GM21717 (cell line): ENCODE data around the gene TRAPPC4.

Source experiments
- ATAC-seq: cut with Tn5 transposase; IDR thresholded peaks from one replicate; pipeline ENCODE4 v1.9.1; 2021; ENCODE audit warnings: mild to moderate bottlenecking, moderate library complexity; ENCODE audit not compliant: unreplicated experiment

TRAPPC4 gene

DNA sequence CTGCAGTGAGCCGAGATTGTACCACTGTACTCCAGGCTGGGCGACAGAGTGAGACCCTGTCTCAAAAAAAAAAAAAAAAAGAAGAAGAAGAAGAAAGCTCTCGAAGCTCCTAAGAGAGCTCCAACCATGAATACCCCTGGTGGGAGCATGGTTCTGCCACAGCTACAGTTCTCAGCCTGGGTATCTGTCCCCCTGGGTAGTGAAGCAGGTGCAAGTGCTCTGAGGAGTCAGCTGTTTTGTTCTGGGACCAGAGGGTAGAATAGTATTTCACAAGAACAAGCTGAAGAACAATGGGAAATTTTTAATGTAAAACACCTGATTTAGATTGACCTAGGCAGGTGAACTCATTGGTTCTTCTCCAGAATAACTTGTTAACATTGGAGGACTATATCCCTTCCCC lies 42.7 kb downstream of the TRAPPC4 start:
- no peak for ATAC-seq

- no peak for ATAC-seq
Observed at GRCh38 chr11:119062779-119063178, 44.2 kb downstream of the TRAPPC4 start.

GRCh38 chr11:119065369-119065768 lies 46.8 kb downstream of the TRAPPC4 start:
- ATAC-seq, result no peak

DNA sequence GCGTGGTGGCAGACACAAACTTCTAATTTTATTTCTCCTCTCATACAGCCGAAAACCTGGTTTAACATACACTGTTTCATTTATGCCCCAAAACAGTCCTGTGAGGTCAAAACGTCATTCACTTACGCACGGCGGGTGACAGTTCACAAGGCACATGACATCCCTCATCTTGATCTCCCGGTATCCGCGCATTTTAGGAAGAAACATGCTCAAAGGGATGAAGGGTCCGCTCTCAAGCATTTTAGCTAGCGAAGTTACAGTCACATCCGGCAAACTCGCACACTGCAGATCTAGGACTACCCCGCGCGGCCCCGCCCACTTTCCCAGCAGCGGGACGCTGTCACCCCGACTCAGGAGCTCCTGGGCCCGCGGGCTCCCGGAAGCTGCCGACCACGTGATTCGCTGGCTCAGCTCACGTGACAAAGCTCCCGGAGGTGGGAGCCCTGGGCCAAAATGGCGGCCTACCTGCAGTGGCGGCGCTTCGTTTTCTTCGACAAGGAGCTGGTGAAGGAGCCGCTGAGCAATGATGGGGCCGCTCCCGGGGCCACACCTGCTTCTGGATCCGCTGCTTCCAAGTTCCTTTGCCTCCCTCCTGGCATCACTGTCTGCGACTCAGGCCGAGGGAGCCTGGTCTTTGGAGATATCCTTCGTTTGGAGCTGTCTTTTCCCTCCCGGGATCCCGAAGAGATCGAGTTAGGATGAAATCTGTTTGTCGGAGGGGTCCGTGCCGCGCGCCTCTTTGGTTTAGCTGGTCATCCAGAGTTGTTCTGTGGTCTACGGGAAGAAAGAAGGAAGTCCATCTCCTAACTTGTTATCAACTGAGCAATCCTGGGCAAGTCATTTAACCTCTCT lies 49.0 kb downstream of the TRAPPC4 start, which contains the start of gene VPS11:
VPS11 (plus strand) TSS at position 448 of the 852 bp plus-strand sequence; CDS start at position 454, 6 bp downstream.
- peak; percentile 81 for ATAC-seq
